IMR-90 (cell line): Measurements from ENCODE around the gene IFRD2. TPM values are rescaled to one million over a fixed set of nuclear protein-coding genes. Genes with fewer than 3 reads are reported as not detected.

Source experiments
- ATAC-seq: fragments of 200-7000 bp; cut with Tn5 transposase; 2 replicates; pipeline ENCODE4 v1.9.1; 2020; ENCODE audit warnings: low read depth, mild to moderate bottlenecking, moderate library complexity
- BruUV-seq: library from RNA; stranded (reverse); fragments of 400-500 nt; replicated peaks from 2 replicates; lab custom pipeline; 2021; lab: Mats Ljungman, UMichigan
- CTCF ChIA-PET: fragments of 300-600 bp; formaldehyde crosslinking; extraction: SDS; loops from one replicate; lab custom pipeline; 2021; ENCODE audit warnings: antibody characterized with exemption; lab: Yijun Ruan, JAX
- POLR2A ChIA-PET: fragments of 300-600 bp; sonication (Branson Sonifier 250); formaldehyde crosslinking; loops from one replicate; lab custom pipeline; 2022; ENCODE audit warnings: antibody characterized with exemption; ENCODE audit not compliant: unreplicated experiment; lab: Charles Lee
- DNase-seq: peaks from one replicate; pipeline ENCODE4 v3.0.0; 2013
- H2AFZ ChIP-seq: replicated peaks from 2 replicates; pipeline ENCODE3; 2013; ENCODE audit warnings: low read length, mild to moderate bottlenecking; ENCODE audit not compliant: poor library complexity
- H2AK5ac ChIP-seq: 2 replicates; pipeline ENCODE4 v1.6.1; 2013; ENCODE audit warnings: low read depth, low read length, inconsistent platforms
- H2AK9ac ChIP-seq: replicated peaks from 2 replicates; pipeline ENCODE3; 2013; ENCODE audit warnings: mild to moderate bottlenecking, low read depth, low read length, moderate library complexity; ENCODE audit not compliant: poor library complexity
- H2BK120ac ChIP-seq: 2 replicates; pipeline ENCODE4 v1.6.1; 2013; ENCODE audit warnings: low read depth, low read length, inconsistent platforms
- H2BK15ac ChIP-seq: 3 replicates; pipeline ENCODE4 v1.6.1; 2013; ENCODE audit warnings: low read depth, low read length, inconsistent platforms
- H2BK20ac ChIP-seq: 2 replicates; pipeline ENCODE4 v1.6.1; 2013; ENCODE audit warnings: low read depth, mild to moderate bottlenecking, inconsistent platforms, low read length, moderate library complexity
- H2BK5ac ChIP-seq: 2 replicates; pipeline ENCODE4 v1.6.1; 2013; ENCODE audit warnings: mild to moderate bottlenecking, low read depth, low read length, inconsistent platforms; ENCODE audit not compliant: poor library complexity, severe bottlenecking
- H3K14ac ChIP-seq: replicated peaks from 2 replicates; pipeline ENCODE4 v1.6.1; 2013; ENCODE audit warnings: low read depth, low read length, inconsistent platforms
- H3K18ac ChIP-seq: 2 replicates; pipeline ENCODE4 v1.6.1; 2013; ENCODE audit warnings: low read depth, low read length, control low read depth
- H3K23ac ChIP-seq: 2 replicates; pipeline ENCODE4 v1.6.1; 2013; ENCODE audit warnings: low read depth, low read length, inconsistent platforms
- H3K27ac ChIP-seq: 2 replicates; pipeline ENCODE4 v1.5.1; 2013; ENCODE audit warnings: mild to moderate bottlenecking, control low read depth, low read length; ENCODE audit not compliant: insufficient read depth
- H3K27me3 ChIP-seq: 2 replicates; pipeline ENCODE4 v1.6.1; 2013; ENCODE audit warnings: low read length; ENCODE audit not compliant: control insufficient read depth, insufficient read depth
- H3K36me3 ChIP-seq: 2 replicates; pipeline ENCODE4 v1.6.1; 2013; ENCODE audit warnings: low read length, mixed read lengths; ENCODE audit not compliant: control insufficient read depth, insufficient read depth
- H3K4ac ChIP-seq: 2 replicates; pipeline ENCODE4 v1.6.1; 2013; ENCODE audit warnings: low read depth, low read length, inconsistent platforms
- H3K4me1 ChIP-seq: 2 replicates; pipeline ENCODE4 v1.6.1; 2013; ENCODE audit warnings: low read length, mixed read lengths; ENCODE audit not compliant: control insufficient read depth, insufficient read depth
- H3K4me2 ChIP-seq: 2 replicates; pipeline ENCODE4 v1.6.1; 2013; ENCODE audit warnings: low read depth, mild to moderate bottlenecking, control low read depth, low read length, moderate library complexity
- H3K4me3 ChIP-seq: 2 replicates; pipeline ENCODE4 v1.5.1; 2013; ENCODE audit warnings: low read depth, mild to moderate bottlenecking, control low read depth, low read length, moderate library complexity; ENCODE audit not compliant: insufficient read depth
- H3K56ac ChIP-seq: 2 replicates; pipeline ENCODE4 v1.6.1; 2013; ENCODE audit warnings: low read length, inconsistent platforms; ENCODE audit not compliant: insufficient read depth; ENCODE audit errors: extremely low read depth
- H3K79me1 ChIP-seq, 2 experiments: 2 replicates each; pipeline ENCODE4 v1.6.1; 2013; ENCODE audit warnings: low read length in 2 of 2, inconsistent platforms in 1 of 2, low read depth in 1 of 2
- H3K9ac ChIP-seq: 2 replicates; pipeline ENCODE4 v1.6.1; 2013; ENCODE audit warnings: low read depth, low read length, control low read depth
- H3K9me1 ChIP-seq: 2 replicates; pipeline ENCODE4 v1.6.1; 2013; ENCODE audit warnings: low read length, inconsistent platforms; ENCODE audit not compliant: insufficient read depth
- H3K9me3 ChIP-seq: 2 replicates; pipeline ENCODE4 v1.6.1; 2013; ENCODE audit warnings: low read length; ENCODE audit not compliant: control insufficient read depth, insufficient read depth
- H4K20me1 ChIP-seq: 2 replicates; pipeline ENCODE4 v1.6.1; 2013; ENCODE audit warnings: low read length, inconsistent platforms; ENCODE audit not compliant: insufficient read depth
- H4K5ac ChIP-seq: 2 replicates; pipeline ENCODE4 v1.6.1; 2013; ENCODE audit warnings: mild to moderate bottlenecking, low read depth, low read length, control low read depth
- H4K8ac ChIP-seq, 2 experiments: 2 replicates each; pipeline ENCODE4 v1.6.1; 2013; ENCODE audit warnings: low read depth in 2 of 2, low read length in 2 of 2, control low read depth in 1 of 2, inconsistent platforms in 1 of 2
- H4K91ac ChIP-seq: 2 replicates; pipeline ENCODE4 v1.6.1; 2013; ENCODE audit warnings: low read depth, low read length, inconsistent platforms; ENCODE audit not compliant: insufficient read depth
- BHLHE40 ChIP-seq: fragments of 150-350 bp; IDR thresholded peaks from 2 replicates; pipeline ENCODE4 v1.6.1; 2016; ENCODE audit warnings: mild to moderate bottlenecking, low read depth, low read length
- CEBPB ChIP-seq: IDR thresholded peaks from 2 replicates; pipeline ENCODE4 v1.6.1; 2012; ENCODE audit warnings: low read depth, low read length, improper control_type of control experiment
- FOS ChIP-seq: fragments of 150-350 bp; IDR thresholded peaks from 2 replicates; pipeline ENCODE4 v1.6.1; 2016; ENCODE audit warnings: low read depth, low read length
- MXI1 ChIP-seq: IDR thresholded peaks from 2 replicates; pipeline ENCODE4 v1.6.1; 2012; ENCODE audit warnings: low read depth, mild to moderate bottlenecking, low read length, moderate library complexity, borderline replicate concordance
- RCOR1 ChIP-seq: IDR thresholded peaks from 2 replicates; pipeline ENCODE4 v1.6.1; 2012; ENCODE audit warnings: mild to moderate bottlenecking, low read length, improper control_type of control experiment; ENCODE audit not compliant: insufficient replicate concordance
- WGBS, 2 experiments: methylation state at CpG; one replicate each; pipeline versions ENCODE4 v1.1.5 to v1.1.7; 2013; ENCODE audit warnings: missing lambda C conversion rate in 2 of 2; ENCODE audit not compliant: insufficient read length in 1 of 2; ENCODE audit errors: extremely low coverage in 2 of 2; 5-methylcytosine and 5-hydroxymethylcytosine counted together
- dilution Hi-C: fragments of 300-500 bp; cut with HindIII; formaldehyde crosslinking; loops from one replicate; pipeline ENCODE4 v1.14.3; 2018; ENCODE audit warnings: low sequenced_read_pairs; ENCODE audit not compliant: unreplicated experiment
- in situ Hi-C: fragments of 300-500 bp; cut with MboI; formaldehyde crosslinking; loops from 3 replicates; pipeline ENCODE4 v1.14.3; 2019; ENCODE audit warnings: low sequenced_read_pairs, inconsistent platforms, mixed read lengths
- intact Hi-C: fragments of 100-400 bp; cut with micrococcal nuclease; formaldehyde crosslinking; loops from 2 replicates; pipeline ENCODE4 v1.10.0; 2022
- polyA plus RNA-seq, 3 experiments: library from polyadenylated mRNA; depleted of rRNA; stranded (reverse); fragments of >200 nt; gene quantifications; 2 replicates each; pipeline ENCODE4 v1.2.3, GENCODE V29; 2012; ENCODE audit warnings: low replicate concordance in 1 of 3
- total RNA-seq: library from RNA; depleted of rRNA; stranded (reverse); fragments of >200 nt; gene quantifications from 2 replicates; pipeline ENCODE4 v1.2.3, GENCODE V29; 2012

Gene IFRD2
- total and polyA plus RNA-seq, 2 of the 4 experiments (the other 2 are of a cell fraction) = 52.7 to 79.1 TPM

DNA sequence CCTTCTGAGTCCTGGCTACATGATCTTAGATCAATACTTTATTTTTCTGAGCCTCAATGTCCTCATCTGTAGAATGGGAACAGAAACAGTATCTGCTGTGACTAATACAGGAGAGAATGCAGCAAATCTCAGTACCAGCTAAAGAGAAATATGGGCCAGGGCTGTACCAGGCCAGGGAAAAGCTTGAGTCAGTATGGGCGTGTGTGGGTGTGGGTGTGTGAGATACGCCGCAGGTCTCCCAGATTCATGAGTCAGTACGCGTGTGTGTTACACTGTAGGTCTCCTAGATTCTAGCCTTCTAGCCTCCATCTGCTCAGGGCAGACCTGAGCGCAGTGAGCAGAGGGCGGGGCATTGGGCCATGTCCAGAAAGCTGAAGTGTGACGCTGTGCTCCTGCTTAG, 41.0 kb downstream of the IFRD2 start:
- Histone ChIP-seq H3K56ac (no peak overlapping the region), H4K8ac (no peak overlapping the region; a peak in 1 of 4 replicates), H3K9me1 (peaks cover 24% of the 10 kb centered on the region), H3K79me1 (peaks cover 18 to 87% of the 10 kb centered on the region in 2 experiments), H3K9ac (no peak overlapping the region), H2BK120ac (no peak overlapping the region), H3K23ac (no peak overlapping the region), H2AK9ac (peak overlapping the region; percentile 83), H2AK5ac (0 out of 2 replicates have a peak overlapping the region, but pooled peaks have one; percentile 3), H3K14ac (0 out of 2 replicates have a peak overlapping the region, but pooled peaks have one; percentile 23), H3K18ac (no peak overlapping the region), H4K5ac (no peak overlapping the region), H2BK15ac (no peak overlapping the region), H4K20me1 (peaks cover 86% of the 10 kb centered on the region), H3K27me3 (no peaks in the 10 kb centered on the region), H3K4me3 (no peak overlapping the region), H3K4me1 (peaks cover 45% of the 10 kb centered on the region), H2BK5ac (peak overlapping the region; percentile 53), H3K4me2 (no peak overlapping the region), H3K36me3 (peaks cover 42% of the 10 kb centered on the region), H3K4ac (peak overlapping the region; percentile 45; the same call in 1 of the 2 replicates), H2BK20ac (no peak overlapping the region), H4K91ac (no peak overlapping the region), H3K9me3 (no peaks in the 10 kb centered on the region), H3K27ac (no peak overlapping the region), H2AFZ (peak overlapping the region; percentile 46)
- WGBS, 2 experiments = 36% methylated on average over 5 of the region's 8 CpGs; no CpG with 5 or more reads in 1 of the 2 experiments
- intact Hi-C loops = no loop called here
- CTCF ChIA-PET = no interaction called here
- TF ChIP-seq MXI1 (peak; percentile 55; the same call in 1 of the 2 replicates), BHLHE40 (peak; percentile 58), CEBPB (no peak; the same call in 1 of the 2 replicates), FOS (peak; percentile 67), RCOR1 (peak; percentile 100)
- ATAC-seq = peak; percentile 46
- in situ Hi-C loops = no loop called here
- no TSS peak for BruUV-seq
- POLR2A ChIA-PET = no interaction called here
- peak; percentile 94 for DNase-seq
- dilution Hi-C loops = no loop called here
